Measurements from ENCODE around the gene TMEM120A. TPM values are rescaled to one million over a fixed set of nuclear protein-coding genes. Genes with fewer than 3 reads are reported as not detected.

TMEM120A gene
- polyA plus RNA-seq (2012; rRNA removed), result 59.8 and 95.2 TPM in 2 replicates
- polyA plus RNA-seq (2012; cell fraction: cytosol; rRNA removed), result 26.4 and 50.4 TPM in 2 replicates
- 120 and 190 TPM in 2 replicates for polyA plus RNA-seq (2012; cell fraction: nucleus; rRNA removed)

GRCh38 chr7:75994388-75995051, at the start of gene TMEM120A:
Gene TMEM120A, minus strand, starts transcription at chr7:75994595. Its CDS starts 25 bp downstream, at chr7:75994570.
- peaks cover 6 to 20% of the 10 kb centered on the region in 2 experiments; a peak in 2 of 4 replicates for H3K4me1 ChIP-seq (ENCODE audit: control insufficient read depth in 1 of 2, insufficient read depth in 2 of 2, low read depth in 1 of 2, low read length in 1 of 2)
- H2AFZ ChIP-seq (ENCODE audit: low read depth), result peak within 1 kb of the TSS; percentile 73
- POLR2A ChIA-PET, result interaction anchor here (0.6 to 2.4 kb wide), 7 partner anchors 53 to 128 kb away, joined by 3 to 10 read pairs (median 6); partner anchors contain the start of genes MDH2, RHBDD2 and STYXL1
- H3K27ac ChIP-seq (ENCODE audit: low read depth in 2 of 2, low read length in 1 of 2), result peak within 1 kb of the TSS; percentile 40 to 84; a peak in 3 of 4 replicates
- H3K4me3 ChIP-seq (ENCODE audit: low read depth in 2 of 2, low read length in 1 of 2), result peak within 1 kb of the TSS; percentile 69 to 84
- peak within 1 kb of the TSS; percentile 68 for H3K9ac ChIP-seq
- H4K20me1 ChIP-seq (ENCODE audit: insufficient read depth), result no peaks in the 10 kb centered on the region
- H3K4me2 ChIP-seq, result peak within 1 kb of the TSS; percentile 100
- H3K36me3 ChIP-seq (replicated peaks in 1 of 2; ENCODE audit: control insufficient read depth in 1 of 2, insufficient read depth in 2 of 2, low read length in 1 of 2), result peaks cover 8 to 14% of the 10 kb centered on the region in 2 experiments
- H3K27me3 ChIP-seq (ENCODE audit: insufficient read depth), result no peaks in the 10 kb centered on the region
- CTCF ChIA-PET, result interaction anchor here (0.9 to 9.4 kb wide), 8 partner anchors 16 to 128 kb away, joined by 3 to 56 read pairs (median 4); no protein-coding TSS in a partner anchor
- 0 out of 2 replicates have a peak, but pooled peaks cover 5% of the 10 kb centered on the region for H3K79me2 ChIP-seq (ENCODE audit: insufficient read depth)
- peak; percentile 100 for DNase-seq
- no peaks in the 10 kb centered on the region for H3K9me3 ChIP-seq
- no peaks in the 10 kb centered on the region for H3K9me2 ChIP-seq
- 8% methylated on average over 13 of the region's 51 CpGs for WGBS (ENCODE audit: low lambda C conversion rate)
- H3F3A ChIP-seq (replicated peaks; ENCODE audit: insufficient read depth), result peaks cover 10% of the 10 kb centered on the region
- peak; percentile 76 for TF ChIP-seq MAX (IDR thresholded peaks at IDR 0.05; ENCODE audit: low read depth)
- peak; percentile 73 for TF ChIP-seq TAF1 (IDR thresholded peaks at IDR 0.05; ENCODE audit: borderline replicate concordance, low read depth, low read length)
- no peak for TF ChIP-seq TCF12 (IDR thresholded peaks at IDR 0.05)
- TF ChIP-seq EP300 (IDR thresholded peaks at IDR 0.05; ENCODE audit: borderline replicate concordance in 1 of 2, low read depth in 1 of 2, low read length in 1 of 2), result peak in 1 of 2 experiments; percentile 22; a peak in 2 of 4 replicates
- no peak for TF ChIP-seq RXRA (IDR thresholded peaks at IDR 0.05; ENCODE audit: borderline replicate concordance, low read depth)
- TF ChIP-seq TEAD4 (IDR thresholded peaks at IDR 0.05; ENCODE audit: borderline replicate concordance, insufficient read depth), result no peak
- peak; percentile 13; the same call in 1 of the 2 replicates for TF ChIP-seq SIN3A (IDR thresholded peaks at IDR 0.05; ENCODE audit: borderline replicate concordance, low read depth, low read length)
- TF ChIP-seq, protein P1, sequence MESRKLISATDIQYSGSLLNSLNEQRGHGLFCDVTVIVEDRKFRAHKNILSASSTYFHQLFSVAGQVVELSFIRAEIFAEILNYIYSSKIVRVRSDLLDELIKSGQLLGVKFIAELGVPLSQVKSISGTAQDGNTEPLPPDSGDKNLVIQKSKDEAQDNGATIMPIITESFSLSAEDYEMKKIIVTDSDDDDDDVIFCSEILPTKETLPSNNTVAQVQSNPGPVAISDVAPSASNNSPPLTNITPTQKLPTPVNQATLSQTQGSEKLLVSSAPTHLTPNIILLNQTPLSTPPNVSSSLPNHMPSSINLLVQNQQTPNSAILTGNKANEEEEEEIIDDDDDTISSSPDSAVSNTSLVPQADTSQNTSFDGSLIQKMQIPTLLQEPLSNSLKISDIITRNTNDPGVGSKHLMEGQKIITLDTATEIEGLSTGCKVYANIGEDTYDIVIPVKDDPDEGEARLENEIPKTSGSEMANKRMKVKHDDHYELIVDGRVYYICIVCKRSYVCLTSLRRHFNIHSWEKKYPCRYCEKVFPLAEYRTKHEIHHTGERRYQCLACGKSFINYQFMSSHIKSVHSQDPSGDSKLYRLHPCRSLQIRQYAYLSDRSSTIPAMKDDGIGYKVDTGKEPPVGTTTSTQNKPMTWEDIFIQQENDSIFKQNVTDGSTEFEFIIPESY (IDR thresholded peaks at IDR 0.05; ENCODE audit: borderline replicate concordance, low read depth), result no peak; the same call in 1 of the 2 replicates
- TF ChIP-seq FOXJ3 (CRISPR knock-in tag; IDR thresholded peaks at IDR 0.05), result no peak
- TF ChIP-seq JUND (IDR thresholded peaks at IDR 0.05), result no peak
- TF ChIP-seq FOXM1 (IDR thresholded peaks at IDR 0.05; ENCODE audit: low read depth), result no peak
- no peak for TF ChIP-seq USF2 (IDR thresholded peaks at IDR 0.05; ENCODE audit: borderline replicate concordance, low read depth, low read length)
- no peak for TF ChIP-seq EZH2phosphoT487 (IDR thresholded peaks at IDR 0.05; ENCODE audit: borderline replicate concordance, low read depth)
- peak; percentile 90 for TF ChIP-seq ELF1 (IDR thresholded peaks at IDR 0.05)
- TF ChIP-seq SMC3 (IDR thresholded peaks at IDR 0.05; ENCODE audit: low read depth, low read length), result no peak
- TF ChIP-seq GABPA (IDR thresholded peaks at IDR 0.05; ENCODE audit: low read depth), result peak; percentile 60
- no peak for TF ChIP-seq FOSL2 (IDR thresholded peaks at IDR 0.05; ENCODE audit: borderline replicate concordance, low read depth)
- TF ChIP-seq RAD21 (IDR thresholded peaks at IDR 0.05; ENCODE audit: low read length), result 0 out of 2 replicates have a peak, but pooled peaks have one; percentile 1
- peak; percentile 71; the same call in 1 of the 2 replicates for TF ChIP-seq USF1 (IDR thresholded peaks at IDR 0.05; ENCODE audit: borderline replicate concordance, low read depth)
- no peak for TF ChIP-seq NRF1 (IDR thresholded peaks at IDR 0.05; ENCODE audit: low read depth, low read length)
- TF ChIP-seq REST (IDR thresholded peaks at IDR 0.05; ENCODE audit: low read depth, low read length), result peak; percentile 5; the same call in 1 of the 2 replicates
- peak; percentile 88 for TF ChIP-seq MXI1 (IDR thresholded peaks at IDR 0.05; ENCODE audit: low read depth, low read length)
- TF ChIP-seq RCOR1 (IDR thresholded peaks at IDR 0.05; ENCODE audit: low read length), result no peak
- peak; percentile 58 for TF ChIP-seq CHD2 (IDR thresholded peaks at IDR 0.05; ENCODE audit: low read length, partially characterized antibody)

Data from SK-N-SH (cell line).